K562 (cell line): ENCODE measurements around the gene CDK14. TPM values are rescaled to one million over a fixed set of nuclear protein-coding genes. Genes with fewer than 3 reads are reported as not detected.

Experiments used
- ATAC-seq: fragments of 200-7000 bp; cut with Tn5 transposase; 3 replicates; pipeline ENCODE4 v1.9.1; 2020; ENCODE audit warnings: moderate library complexity
- BruUV-seq: library from RNA; stranded (reverse); fragments of 400-500 nt; replicated peaks from 2 replicates; lab custom pipeline; 2021; lab: Mats Ljungman, UMichigan
- CTCF ChIA-PET: fragments of 300-600 bp; formaldehyde crosslinking; extraction: SDS; loops from one replicate; lab custom pipeline; 2021; ENCODE audit warnings: low intra/inter-chr PET ratio; lab: Yijun Ruan, JAX
- POLR2A ChIA-PET: fragments of 300-600, 350-650 bp; sonication (Branson Sonifier 250); formaldehyde crosslinking; extraction: SDS; loops from one replicate; lab custom pipeline; 2021; ENCODE audit warnings: antibody characterized with exemption, inconsistent platforms; lab: Yijun Ruan, JAX
- DNase-seq, 4 experiments: peaks; one replicate each; pipeline versions ENCODE4 v3.0.0 to v3.0.0-alpha.2; 2011 to 2018; ENCODE audit warnings: low spot score in 3 of 4, mixed read lengths in 3 of 4; ENCODE audit errors: extremely low read depth in 1 of 4
- FAIRE-seq: peaks from 2 replicates; lab custom pipeline; 2011; peaks lifted over from hg19 to GRCh38; lab: Jason Lieb, UNC
- H2AFZ ChIP-seq: 2 replicates; pipeline ENCODE4 v1.6.0; 2011; ENCODE audit warnings: low read depth, low read length, control low read depth, inconsistent platforms
- H3K27ac ChIP-seq: fragments of 200-600 bp; 3 replicates; pipeline ENCODE4 v1.8.0; 2011; ENCODE audit warnings: low read depth, mild to moderate bottlenecking, control low read depth, inconsistent platforms, low read length, moderate library complexity, mixed read lengths; ENCODE audit errors: extremely low read depth
- H3K27me3 ChIP-seq, 2 experiments: fragments of 300-600 bp in 1 of 2; 2 replicates in 1 of 2; 3 replicates in 1 of 2; pipeline versions ENCODE4 v1.6.0 to v1.8.0; 2011; ENCODE audit warnings: inconsistent platforms in 2 of 2, low read length in 2 of 2, mild to moderate bottlenecking in 1 of 2, mixed read lengths in 1 of 2, moderate library complexity in 1 of 2; ENCODE audit not compliant: control insufficient read depth in 2 of 2, insufficient read depth in 2 of 2
- H3K36me3 ChIP-seq: fragments of 300-600 bp; 3 replicates; pipeline ENCODE4 v1.8.0; 2011; ENCODE audit warnings: mild to moderate bottlenecking, low read length, inconsistent platforms; ENCODE audit not compliant: control insufficient read depth, insufficient read depth
- H3K4me1 ChIP-seq, 2 experiments: fragments of 200-600 bp in 1 of 2; replicated peaks in 1 of 2; 2 replicates in 1 of 2; 3 replicates in 1 of 2; pipeline versions ENCODE4 v1.5.1 to v1.8.0; 2011; ENCODE audit warnings: inconsistent platforms in 2 of 2, low read length in 2 of 2, mild to moderate bottlenecking in 1 of 2, mixed read lengths in 1 of 2, moderate library complexity in 1 of 2; ENCODE audit not compliant: control insufficient read depth in 2 of 2, insufficient read depth in 2 of 2
- H3K4me2 ChIP-seq: 2 replicates; pipeline ENCODE4 v1.6.1; 2011; ENCODE audit warnings: low read length, control low read depth, inconsistent platforms, mixed read lengths; ENCODE audit not compliant: insufficient read depth
- H3K4me3 ChIP-seq: fragments of 200-600 bp; sonication (generic), shearing (Covaris generic); 2 replicates; pipeline ENCODE4 v1.5.1; 2016; ENCODE audit warnings: control low read depth, inconsistent platforms
- H3K79me2 ChIP-seq: fragments of 200-600 bp; 3 replicates; pipeline ENCODE4 v1.8.0; 2011; ENCODE audit warnings: low read length, inconsistent platforms; ENCODE audit not compliant: control insufficient read depth, insufficient read depth
- H3K9ac ChIP-seq, 2 experiments: 2 replicates each; pipeline versions ENCODE4 v1.6.0 to v1.6.1; 2011; ENCODE audit warnings: low read depth in 2 of 2, low read length in 2 of 2, control low read depth in 1 of 2, inconsistent platforms in 1 of 2, mild to moderate bottlenecking in 1 of 2, mixed read lengths in 1 of 2; ENCODE audit not compliant: insufficient read depth in 1 of 2
- H3K9me1 ChIP-seq: one replicate; pipeline ENCODE4 v1.6.0; 2011; ENCODE audit warnings: inconsistent platforms, mild to moderate bottlenecking, low read length, moderate library complexity; ENCODE audit not compliant: control insufficient read depth, insufficient read depth
- H3K9me3 ChIP-seq: replicated peaks from 2 replicates; pipeline ENCODE4 v1.5.1; 2011; ENCODE audit warnings: low read depth, low read length, inconsistent platforms; ENCODE audit not compliant: control insufficient read depth, insufficient read depth
- H4K20me1 ChIP-seq: replicated peaks from 2 replicates; pipeline ENCODE4 v1.6.1; 2011; ENCODE audit warnings: low read length, inconsistent platforms, mixed read lengths; ENCODE audit not compliant: control insufficient read depth, insufficient read depth
- ARID1B ChIP-seq: fragments of 450-650 bp; IDR thresholded peaks from 2 replicates; pipeline ENCODE4 v1.6.1; 2016; ENCODE audit warnings: antibody characterized with exemption, mild to moderate bottlenecking, inconsistent platforms
- BCLAF1 ChIP-seq, 2 experiments: fragments of 450-650 bp in 1 of 2; IDR thresholded peaks; 2 replicates each; pipeline ENCODE4 v1.6.1; 2011 to 2017; ENCODE audit warnings: low read depth in 2 of 2, antibody characterized with exemption in 1 of 2, borderline replicate concordance in 1 of 2, low read length in 1 of 2, mild to moderate bottlenecking in 1 of 2, mixed read lengths in 1 of 2; ENCODE audit not compliant: control insufficient read depth in 1 of 2
- COPS2 ChIP-seq: fragments of 450-650 bp; conservative IDR thresholded peaks from 2 replicates; pipeline ENCODE4 v1.6.1; 2016; ENCODE audit warnings: mild to moderate bottlenecking, moderate library complexity
- FOXM1 ChIP-seq, 2 experiments: fragments of 450-650 bp in 1 of 2; sonication (generic) in 1 of 2; formaldehyde crosslinking in 1 of 2; IDR thresholded peaks; 2 replicates each; pipeline versions ENCODE4 v1.6.1 to v1.9.0; 2017 to 2022; ENCODE audit warnings: low read depth in 2 of 2, mild to moderate bottlenecking in 2 of 2, missing genetic modification reagents in 1 of 2, moderate library complexity in 1 of 2
- GATAD2A ChIP-seq: fragments of 450-650 bp; IDR thresholded peaks from 2 replicates; pipeline ENCODE4 v1.6.1; 2017
- IRF2 ChIP-seq: sonication (generic); formaldehyde crosslinking; IDR thresholded peaks from 2 replicates; pipeline ENCODE4 v1.8.1; 2022; ENCODE audit warnings: mild to moderate bottlenecking, missing genetic modification reagents
- KAT8 ChIP-seq: fragments of 450-650 bp; IDR thresholded peaks from 2 replicates; pipeline ENCODE4 v1.6.1; 2016; ENCODE audit warnings: low read depth, mild to moderate bottlenecking
- NBN ChIP-seq: fragments of 450-650 bp; IDR thresholded peaks from 2 replicates; pipeline ENCODE4 v1.6.1; 2016; ENCODE audit warnings: low read depth, mild to moderate bottlenecking
- NCOA4 ChIP-seq: fragments of 450-650 bp; IDR thresholded peaks from 2 replicates; pipeline ENCODE4 v1.6.1; 2018; ENCODE audit warnings: mild to moderate bottlenecking; ENCODE audit not compliant: partially characterized antibody
- NFE2L1 ChIP-seq: fragments of 450-650 bp; IDR thresholded peaks from 2 replicates; pipeline ENCODE4 v1.6.1; 2016; ENCODE audit warnings: missing genetic modification characterization, low read depth, mild to moderate bottlenecking, missing compliant biosample characterization, moderate library complexity, borderline replicate concordance
- POU5F1 ChIP-seq: fragments of 150-350 bp; IDR thresholded peaks from 2 replicates; pipeline ENCODE4 v1.6.1; 2014; ENCODE audit warnings: borderline replicate concordance, low read length, low read depth, mild to moderate bottlenecking; ENCODE audit not compliant: partially characterized antibody
- RFX7 ChIP-seq: fragments of 250-450 bp; sonication (Bioruptor Pico); IDR thresholded peaks from 2 replicates; pipeline ENCODE4 v1.5.1; 2021; ENCODE audit warnings: mild to moderate bottlenecking
- SRSF9 ChIP-seq: fragments of 200-400 bp; formaldehyde crosslinking; IDR thresholded peaks from 2 replicates; pipeline ENCODE4 v1.6.1; 2017; ENCODE audit warnings: low read depth, low read length, borderline replicate concordance
- TCF7L2 ChIP-seq: fragments of 150-350 bp; IDR thresholded peaks from 2 replicates; pipeline ENCODE4 v1.6.1; 2016; ENCODE audit warnings: low read depth, mild to moderate bottlenecking, low read length, moderate library complexity
- ZHX1 ChIP-seq: fragments of 150-350 bp; conservative IDR thresholded peaks from 2 replicates; pipeline ENCODE4 v1.6.1; 2014; ENCODE audit warnings: low read length
- ZNF124 ChIP-seq: sonication (generic); formaldehyde crosslinking; IDR thresholded peaks from 2 replicates; pipeline ENCODE4 v1.8.1; 2022; ENCODE audit warnings: missing genetic modification reagents
- ZNF431 ChIP-seq: sonication (generic); formaldehyde crosslinking; IDR thresholded peaks from 2 replicates; pipeline ENCODE4 v1.8.0; 2022; ENCODE audit warnings: mild to moderate bottlenecking, missing genetic modification reagents
- WGBS: fragments of 100-300 bp; shearing (Covaris generic); methylation state at CpG from one replicate; pipeline ENCODE4 v1.1.6; 2016; ENCODE audit warnings: low coverage, mixed read lengths; ENCODE audit not compliant: insufficient coverage; ENCODE audit errors: missing lambda C conversion rate; 5-methylcytosine and 5-hydroxymethylcytosine counted together
- in situ Hi-C: fragments of 300-500 bp; cut with MboI; formaldehyde crosslinking; loops from 4 replicates; pipeline ENCODE4 v1.15.0; 2018; ENCODE audit warnings: inconsistent platforms, mixed read lengths
- intact Hi-C: fragments of 100-400 bp; cut with micrococcal nuclease; formaldehyde crosslinking; loops from 2 replicates; pipeline ENCODE4 v1.14.2; 2022
- polyA plus RNA-seq, 8 experiments: library from polyadenylated mRNA; depleted of rRNA in 4 of 8; stranded (reverse) in 5 of 8; unstranded in 3 of 8; fragments of >200 nt; fragmentation: Nextera tagmentation in 2 of 8; fragmentation: Illumina TruSeq in 1 of 8; extraction: Ambion mirVana in 2 of 8; extraction: Trizol in 1 of 8; gene quantifications; 2 replicates each; pipeline versions ENCODE4 v1.2.1 to v1.2.3, GENCODE V29; 2011 to 2014; ENCODE audit warnings: inconsistent platforms in 1 of 8, missing spikeins in 1 of 8
- total RNA-seq, 7 experiments: library from RNA; depleted of rRNA in 6 of 7; stranded (reverse); fragments of >200 nt in 6 of 7; fragmentation: Illumina TruSeq in 2 of 7; extraction: Trizol in 2 of 7; gene quantifications; 2 replicates each; pipeline versions ENCODE4 v1.2.1 to v1.2.3, GENCODE V29; 2011 to 2021; ENCODE audit warnings: low replicate concordance in 1 of 7

Gene CDK14
- total and polyA plus RNA-seq, 9 of the 15 experiments (the other 6 are each of a cell fraction or from before 2014, with no cell fraction given): 0.03 to 0.91 (median 0.16) TPM

DNA sequence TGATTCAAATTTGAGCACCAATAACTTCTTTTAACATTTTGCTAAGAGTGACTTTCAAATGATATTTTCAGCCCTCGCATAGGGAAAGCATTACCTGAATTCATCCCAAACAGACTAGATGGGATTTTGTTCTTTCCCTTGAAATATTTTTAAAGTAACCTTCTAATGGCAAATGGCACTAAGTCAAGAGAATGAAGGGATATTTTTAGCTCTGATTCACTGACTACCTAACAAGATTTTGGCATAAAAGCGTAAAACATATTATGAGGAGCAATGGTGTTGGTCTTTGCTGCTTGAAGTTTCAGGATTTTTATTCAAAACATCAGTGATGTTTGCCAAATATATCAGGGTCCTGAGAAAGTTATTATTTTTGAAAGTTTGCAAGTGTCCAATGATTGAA, 290.3 kb downstream of the CDK14 start:
- Histone ChIP-seq H3K4me1 (no peaks in the 10 kb centered on the region), H3K27me3 (no peaks in the 10 kb centered on the region), H3K4me2 (no peak overlapping the region), H3K79me2 (no peaks in the 10 kb centered on the region), H2AFZ (no peak overlapping the region), H3K36me3 (no peaks in the 10 kb centered on the region), H3K9me1 (no peaks in the 10 kb centered on the region), H3K9me3 (no peaks in the 10 kb centered on the region), H4K20me1 (no peaks in the 10 kb centered on the region), H3K27ac (no peak overlapping the region), H3K4me3 (no peak overlapping the region), H3K9ac (no peak overlapping the region)
- ChIA-PET CTCF (no interaction called here), POLR2A (no interaction called here)
- intact Hi-C loops: no loop called here
- in situ Hi-C loops: no loop called here
- FAIRE-seq: no peak
- WGBS: 0% methylated on average over 2 of the region's 2 CpGs
- BruUV-seq: no TSS peak
- no peak for ATAC-seq
- DNase-seq: no peak
- TF ChIP-seq SRSF9: no peak
- TF ChIP-seq ZHX1: no peak
- no peak for TF ChIP-seq NCOA4
- TF ChIP-seq RFX7: no peak
- no peak for TF ChIP-seq ZNF124
- no peak for TF ChIP-seq IRF2 (CRISPR knock-in tag)
- no peak for TF ChIP-seq TCF7L2
- TF ChIP-seq COPS2: no peak
- TF ChIP-seq FOXM1 (IDR thresholded peaks at IDR 0.05; ENCODE audit: low read depth): no peak
- no peak for TF ChIP-seq FOXM1 (CRISPR knock-in tag; IDR thresholded peaks at IDR 0.05; ENCODE audit: low read depth)
- TF ChIP-seq POU5F1: no peak
- no peak for TF ChIP-seq NFE2L1 (tag)
- TF ChIP-seq BCLAF1 (IDR thresholded peaks at IDR 0.05; ENCODE audit: borderline replicate concordance in 1 of 2, control insufficient read depth in 1 of 2, low read depth in 2 of 2, low read length in 1 of 2): no peak
- TF ChIP-seq GATAD2A: no peak
- TF ChIP-seq NBN: no peak
- TF ChIP-seq KAT8: no peak
- TF ChIP-seq ZNF431 (CRISPR knock-in tag): no peak
- no peak for TF ChIP-seq ARID1B
